CD14-positive monocyte (primary cell): ENCODE results near the gene PIP5K1B. TPM values are rescaled to one million over a fixed set of nuclear protein-coding genes. Genes with fewer than 3 reads are reported as not detected.
A peak's percentile ranks its signal among the peaks of the same experiment; 100 is the strongest.

Experiments used
- DNase-seq, 3 donors: peaks; one replicate each; pipeline ENCODE4 v3.0.0-alpha.2; 2011 to 2022
- H2AFZ ChIP-seq: 2 replicates; pipeline ENCODE4 v1.6.0; 2012; ENCODE audit warnings: mild to moderate bottlenecking, low read depth, low read length, inconsistent platforms; ENCODE audit not compliant: insufficient read depth, poor library complexity, severe bottlenecking
- H3K27ac ChIP-seq, 2 donors: 1 replicate in 1 of 2; 2 replicates in 1 of 2; pipeline ENCODE4 v1.5.1; 2012 to 2013; ENCODE audit warnings: low read length in 2 of 2, control low read depth in 1 of 2, inconsistent platforms in 1 of 2, low read depth in 1 of 2, mild to moderate bottlenecking in 1 of 2
- H3K27me3 ChIP-seq, 2 donors: one replicate each; pipeline versions ENCODE4 v1.6.0 to v1.6.1; 2011 to 2013; ENCODE audit warnings: low read length in 2 of 2; ENCODE audit not compliant: control insufficient read depth in 2 of 2, insufficient read depth in 2 of 2
- H3K36me3 ChIP-seq, 2 donors: replicated peaks in 1 of 2; 1 replicate in 1 of 2; 2 replicates in 1 of 2; pipeline versions ENCODE4 v1.5.1 to v1.6.1; 2012 to 2013; ENCODE audit warnings: low read length in 2 of 2, control low read depth in 1 of 2, inconsistent platforms in 1 of 2, mild to moderate bottlenecking in 1 of 2; ENCODE audit not compliant: insufficient read depth in 2 of 2, control insufficient read depth in 1 of 2
- H3K4me1 ChIP-seq, 2 donors: 1 replicate in 1 of 2; 2 replicates in 1 of 2; pipeline versions ENCODE4 v1.5.1 to v1.6.1; 2012 to 2013; ENCODE audit warnings: low read length in 2 of 2, control low read depth in 1 of 2, inconsistent platforms in 1 of 2, mild to moderate bottlenecking in 1 of 2, moderate library complexity in 1 of 2; ENCODE audit not compliant: insufficient read depth in 2 of 2, control insufficient read depth in 1 of 2
- H3K4me2 ChIP-seq: replicated peaks from 2 replicates; pipeline ENCODE3; 2012; ENCODE audit warnings: low read length, moderate library complexity, mild to moderate bottlenecking; ENCODE audit not compliant: poor library complexity, severe bottlenecking; ENCODE audit errors: extremely low read depth
- H3K4me3 ChIP-seq, 3 experiments: fragments of 200-600 bp in 1 of 3; sonication (generic) in 1 of 3; replicated peaks in 1 of 3; 1 replicate in 2 of 3; 2 replicates in 1 of 3; pipeline ENCODE4 v1.5.1; 2011 to 2013; ENCODE audit warnings: low read length in 3 of 3, mild to moderate bottlenecking in 3 of 3, control low read depth in 2 of 3, low read depth in 2 of 3, inconsistent platforms in 1 of 3, moderate library complexity in 1 of 3
- H3K79me2 ChIP-seq: 2 replicates; pipeline ENCODE4 v1.6.0; 2012; ENCODE audit warnings: mild to moderate bottlenecking, control low read depth, inconsistent platforms, low read length, moderate library complexity; ENCODE audit not compliant: insufficient read depth
- H3K9ac ChIP-seq: 2 replicates; pipeline ENCODE4 v1.6.0; 2017; ENCODE audit warnings: low read length, mild to moderate bottlenecking; ENCODE audit not compliant: insufficient read depth, poor library complexity, severe bottlenecking
- H3K9me3 ChIP-seq, 2 donors: replicated peaks in 1 of 2; 1 replicate in 1 of 2; 2 replicates in 1 of 2; pipeline versions ENCODE4 v1.5.1 to v1.6.1; 2012 to 2013; ENCODE audit warnings: low read length in 2 of 2, control low read depth in 1 of 2; ENCODE audit not compliant: control insufficient read depth in 1 of 2, insufficient read depth in 1 of 2
- H4K20me1 ChIP-seq: 2 replicates; pipeline ENCODE4 v1.6.0; 2012; ENCODE audit warnings: mild to moderate bottlenecking, low read length, control low read depth, moderate library complexity; ENCODE audit not compliant: insufficient read depth
- H3K27ac Mint-ChIP-seq, 7 donors: one replicate each; pipeline ENCODE4 v1.8.0; 2020; ENCODE audit warnings: mild to moderate bottlenecking in 7 of 7, mixed read lengths in 7 of 7, moderate library complexity in 6 of 7, inconsistent platforms in 2 of 7
- H3K27me3 Mint-ChIP-seq, 3 donors: one replicate each; pipeline ENCODE4 v1.8.0; 2021 to 2022; ENCODE audit warnings: low read depth in 3 of 3, mild to moderate bottlenecking in 3 of 3, mixed read lengths in 3 of 3, moderate library complexity in 3 of 3, inconsistent platforms in 1 of 3
- H3K36me3 Mint-ChIP-seq, 2 donors: one replicate each; pipeline ENCODE4 v1.8.0; 2020; ENCODE audit warnings: mixed read lengths in 2 of 2, inconsistent platforms in 1 of 2, mild to moderate bottlenecking in 1 of 2
- H3K4me1 Mint-ChIP-seq: one replicate; pipeline ENCODE4 v1.8.0; 2020; ENCODE audit warnings: mild to moderate bottlenecking, mixed read lengths
- H3K4me3 Mint-ChIP-seq, 2 donors: one replicate each; pipeline ENCODE4 v1.8.0; 2020; ENCODE audit warnings: mild to moderate bottlenecking in 2 of 2, mixed read lengths in 2 of 2, moderate library complexity in 1 of 2
- H3K9me3 Mint-ChIP-seq, 7 donors: one replicate each; pipeline ENCODE4 v1.8.0; 2020 to 2022; ENCODE audit warnings: mixed read lengths in 7 of 7, mild to moderate bottlenecking in 6 of 7, moderate library complexity in 6 of 7, inconsistent platforms in 2 of 7
- WGBS: methylation state at CpG from one replicate; pipeline ENCODE4 v1.1.5; 2013; ENCODE audit warnings: missing lambda C conversion rate; ENCODE audit not compliant: insufficient coverage; 5-methylcytosine and 5-hydroxymethylcytosine counted together
- intact Hi-C, 2 donors: fragments of 100-400 bp; cut with micrococcal nuclease; formaldehyde crosslinking; loops; one replicate each; pipeline versions ENCODE4 v1.15.0 to v1.15.1; 2023
- polyA plus RNA-seq, 3 donors: library from polyadenylated mRNA; depleted of rRNA in 1 of 3; unstranded in 2 of 3; stranded (reverse) in 1 of 3; fragments of 300-500 nt in 2 of 3; fragments of >200 nt in 1 of 3; fragmentation: Illumina TruSeq in 2 of 3; gene quantifications; 1 replicate in 2 of 3; 2 replicates in 1 of 3; pipeline ENCODE4 v1.2.3, GENCODE V29; 2012 to 2021
- TF ChIP-seq, protein P1 (sequence below): fragments of 200-600 bp; IDR thresholded peaks from one replicate; pipeline ENCODE4 v1.8.0; 2022; ENCODE audit warnings: antibody characterized with exemption, mild to moderate bottlenecking

The PIP5K1B gene
- polyA plus RNA-seq, 3 donors = 0.18 to 4.1 (median 0.87) TPM

DNA sequence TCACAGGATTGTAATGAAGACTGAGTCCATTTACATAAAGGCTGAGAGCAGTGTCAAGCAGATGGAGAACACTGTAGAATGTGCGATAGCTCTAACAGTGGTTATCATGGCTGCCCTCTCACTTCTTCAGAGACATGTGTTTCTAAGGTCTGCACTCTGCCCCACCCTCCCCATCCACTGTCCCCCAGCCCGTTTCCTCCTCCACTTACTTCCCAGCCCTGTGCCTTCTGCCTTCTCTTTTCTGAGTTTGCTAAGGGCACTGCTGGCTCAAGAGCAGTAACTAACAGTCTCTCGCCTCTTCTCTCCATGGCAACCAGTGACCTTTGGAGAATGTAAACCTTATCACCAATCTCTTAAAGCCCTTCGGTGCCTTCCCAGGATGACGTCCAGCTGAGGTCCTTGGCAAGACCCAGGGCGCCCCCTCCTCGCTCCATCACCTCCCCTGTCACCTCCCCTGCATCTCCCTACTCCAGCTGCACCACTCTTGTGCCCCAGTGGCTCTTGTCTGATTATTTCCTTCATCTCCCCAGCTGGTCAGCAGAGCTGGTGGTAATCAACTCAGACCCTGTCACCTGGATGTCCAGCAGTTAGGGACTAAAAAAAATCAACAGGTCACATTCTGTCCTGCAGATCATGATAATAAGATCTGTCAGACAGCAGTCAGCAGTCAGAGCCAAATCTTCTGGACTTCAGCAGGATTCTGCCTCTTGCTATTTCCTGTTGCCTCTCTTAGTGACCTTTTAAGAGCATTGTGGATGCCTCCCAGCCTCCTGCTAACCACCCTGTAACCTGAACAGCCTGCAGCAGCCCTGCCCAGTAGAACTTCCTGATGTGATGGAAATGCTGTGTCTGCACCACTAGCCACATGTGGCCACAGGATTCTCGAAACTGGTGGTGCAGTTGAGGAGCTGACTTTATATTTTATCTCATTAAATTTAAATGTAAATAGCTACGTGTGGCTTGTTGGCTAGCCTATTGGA, 339.5 kb downstream of the PIP5K1B start:
- peak overlapping the region in 2 of 7 donors; percentile 10 to 40 for H3K27ac Mint-ChIP-seq

DNA sequence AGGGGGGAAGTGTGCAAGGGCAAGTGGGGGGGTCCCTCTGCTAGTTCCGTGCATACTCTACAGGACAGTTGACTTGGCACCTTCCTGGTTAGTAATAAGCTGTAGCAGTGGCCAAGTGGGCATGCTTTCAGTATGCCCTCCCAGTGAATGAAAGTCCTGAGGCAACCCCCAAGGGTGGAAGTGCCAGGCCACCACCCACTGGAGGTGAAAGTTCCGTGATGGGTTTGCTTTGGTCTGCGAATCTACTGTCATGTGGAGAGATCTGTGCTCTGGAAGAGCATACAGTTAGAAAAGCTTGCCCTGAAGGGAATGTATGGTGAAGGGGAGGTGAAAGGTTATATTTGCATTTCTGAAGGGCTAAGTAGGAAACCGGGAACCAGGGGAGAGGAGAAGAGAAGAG, 340.8 kb downstream of the PIP5K1B start:
- 86% methylated on average over 3 of the region's 4 CpGs for WGBS
- Mint-ChIP-seq H3K4me1 (peaks cover 10% of the 10 kb centered on the region), H3K9me3 (peaks cover 0 to 1% (median 0%) of the 10 kb centered on the region in 7 donors), H3K27ac (no peak overlapping the region), H3K27me3 (peaks cover 0 to 6% (median 2%) of the 10 kb centered on the region in 3 donors), H3K4me3 (no peak overlapping the region), H3K36me3 (peaks cover 41 to 45% of the 10 kb centered on the region in 2 donors)
- no peak for DNase-seq
- H3K4me1 ChIP-seq = no peaks in the 10 kb centered on the region
- no peak overlapping the region for H3K9ac ChIP-seq
- no peaks in the 10 kb centered on the region for H3K27me3 ChIP-seq
- H4K20me1 ChIP-seq = no peaks in the 10 kb centered on the region
- H3K4me3 ChIP-seq = no peak overlapping the region
- H3K36me3 ChIP-seq = peaks cover 24 to 45% of the 10 kb centered on the region in 2 donors
- peaks cover 22% of the 10 kb centered on the region for H3K79me2 ChIP-seq
- H3K4me2 ChIP-seq = no peak overlapping the region
- intact Hi-C loops = no loop called here
- no peak overlapping the region for H3K27ac ChIP-seq
- H2AFZ ChIP-seq = no peak overlapping the region
- TF ChIP-seq, protein P1, sequence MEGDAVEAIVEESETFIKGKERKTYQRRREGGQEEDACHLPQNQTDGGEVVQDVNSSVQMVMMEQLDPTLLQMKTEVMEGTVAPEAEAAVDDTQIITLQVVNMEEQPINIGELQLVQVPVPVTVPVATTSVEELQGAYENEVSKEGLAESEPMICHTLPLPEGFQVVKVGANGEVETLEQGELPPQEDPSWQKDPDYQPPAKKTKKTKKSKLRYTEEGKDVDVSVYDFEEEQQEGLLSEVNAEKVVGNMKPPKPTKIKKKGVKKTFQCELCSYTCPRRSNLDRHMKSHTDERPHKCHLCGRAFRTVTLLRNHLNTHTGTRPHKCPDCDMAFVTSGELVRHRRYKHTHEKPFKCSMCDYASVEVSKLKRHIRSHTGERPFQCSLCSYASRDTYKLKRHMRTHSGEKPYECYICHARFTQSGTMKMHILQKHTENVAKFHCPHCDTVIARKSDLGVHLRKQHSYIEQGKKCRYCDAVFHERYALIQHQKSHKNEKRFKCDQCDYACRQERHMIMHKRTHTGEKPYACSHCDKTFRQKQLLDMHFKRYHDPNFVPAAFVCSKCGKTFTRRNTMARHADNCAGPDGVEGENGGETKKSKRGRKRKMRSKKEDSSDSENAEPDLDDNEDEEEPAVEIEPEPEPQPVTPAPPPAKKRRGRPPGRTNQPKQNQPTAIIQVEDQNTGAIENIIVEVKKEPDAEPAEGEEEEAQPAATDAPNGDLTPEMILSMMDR = no peak
- no peaks in the 10 kb centered on the region for H3K9me3 ChIP-seq

More for the DNA sequence above, 339.5 kb downstream of the PIP5K1B start:
- Mint-ChIP-seq H3K9me3 (peaks cover 0 to 4% (median 0%) of the 10 kb centered on the region in 7 donors), H3K4me1 (peaks cover 10% of the 10 kb centered on the region), H3K36me3 (peaks cover 35 to 42% of the 10 kb centered on the region in 2 donors), H3K27me3 (peaks cover 0 to 6% (median 3%) of the 10 kb centered on the region in 3 donors), H3K4me3 (no peak overlapping the region)
- TF ChIP-seq, protein P1 = no peak
- WGBS = 80% methylated on average over 6 of the region's 9 CpGs
- Histone ChIP-seq H3K27ac (no peak overlapping the region), H2AFZ (no peak overlapping the region), H3K36me3 (peaks cover 22 to 37% of the 10 kb centered on the region in 2 donors), H3K4me1 (no peaks in the 10 kb centered on the region), H3K9me3 (no peaks in the 10 kb centered on the region), H4K20me1 (no peaks in the 10 kb centered on the region), H3K79me2 (peaks cover 25% of the 10 kb centered on the region), H3K27me3 (no peaks in the 10 kb centered on the region), H3K9ac (no peak overlapping the region), H3K4me2 (no peak overlapping the region), H3K4me3 (no peak overlapping the region)
- intact Hi-C loops = no loop called here
- no peak for DNase-seq
